GM21576 (cell line): ENCODE results near the gene ZNF480.
"Not testable (repeated sequence)": the region's sequence is repeated elsewhere in the genome, so short reads cannot be mapped to it uniquely, and the experiment has no call there.

Experiments
- ATAC-seq: cut with Tn5 transposase; IDR thresholded peaks from one replicate; pipeline ENCODE4 v1.9.1; 2021; ENCODE audit warnings: mild to moderate bottlenecking, moderate library complexity; ENCODE audit not compliant: unreplicated experiment

The ZNF480 gene

DNA sequence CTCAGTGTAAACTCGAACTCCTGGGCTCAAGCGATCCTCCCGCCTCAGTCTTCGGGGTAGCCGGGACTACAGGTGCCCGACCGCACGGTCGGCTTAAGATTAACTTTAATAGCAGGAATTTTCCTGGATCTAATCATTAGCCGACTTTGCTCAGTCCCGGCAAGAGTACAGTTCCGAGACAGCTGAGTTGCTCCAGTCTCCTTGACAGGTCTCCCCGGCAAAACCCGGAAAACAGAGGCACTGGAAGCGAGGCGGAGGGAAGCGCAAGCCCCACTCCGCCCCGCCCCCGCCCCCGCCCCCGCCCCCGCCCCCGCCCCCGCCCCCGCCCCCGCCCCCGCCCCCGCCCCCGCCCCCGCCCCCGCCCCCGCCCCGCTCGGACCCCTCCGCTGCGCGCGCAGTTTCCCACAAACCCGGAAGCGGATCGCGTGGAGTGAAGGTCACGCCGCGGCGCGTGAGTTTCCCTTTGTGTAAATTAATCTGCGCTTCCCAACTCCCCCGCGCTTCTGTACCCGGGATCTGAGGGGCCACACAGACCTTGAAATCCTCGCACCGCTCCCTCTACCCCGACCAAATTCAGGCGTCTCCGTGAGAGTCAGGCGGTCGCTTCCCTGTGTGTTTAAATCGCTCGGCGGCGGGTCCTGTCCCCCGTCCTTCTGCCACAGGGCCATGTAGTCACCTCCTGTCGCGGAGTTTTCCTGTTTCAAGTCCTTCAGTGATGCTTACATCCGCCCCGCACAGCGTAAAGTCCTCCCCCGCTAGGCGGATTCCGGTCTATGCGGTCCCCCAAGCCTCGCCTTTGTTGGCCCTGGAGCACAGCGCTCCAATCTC, at the start of gene ZNF480:
Gene ZNF480, plus strand, starts transcription at position 397 of the 828 bp plus-strand sequence. CDS start 3,244 bp downstream, outside the sequence.
- peak; percentile 45 for ATAC-seq

DNA sequence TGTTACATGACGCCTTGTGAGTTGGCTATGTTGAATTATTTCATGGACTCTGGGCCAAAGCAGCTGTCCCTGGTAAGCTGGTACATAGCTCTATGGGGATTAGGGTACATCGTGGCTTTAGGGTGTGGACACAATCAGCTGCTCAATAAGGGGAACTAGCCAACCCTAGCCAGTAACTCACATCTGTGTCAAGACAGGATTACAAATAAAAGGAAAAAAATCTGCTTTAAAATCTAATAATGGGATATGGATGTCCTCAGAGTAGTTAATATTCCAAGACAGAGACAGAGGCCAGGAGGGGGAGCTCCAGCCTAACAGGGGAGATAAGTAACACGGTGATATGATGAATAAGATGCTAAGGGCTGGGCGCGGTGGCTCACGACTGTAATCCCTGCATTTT, 48.7 kb upstream of the ZNF480 start:
- no peak for ATAC-seq

DNA sequence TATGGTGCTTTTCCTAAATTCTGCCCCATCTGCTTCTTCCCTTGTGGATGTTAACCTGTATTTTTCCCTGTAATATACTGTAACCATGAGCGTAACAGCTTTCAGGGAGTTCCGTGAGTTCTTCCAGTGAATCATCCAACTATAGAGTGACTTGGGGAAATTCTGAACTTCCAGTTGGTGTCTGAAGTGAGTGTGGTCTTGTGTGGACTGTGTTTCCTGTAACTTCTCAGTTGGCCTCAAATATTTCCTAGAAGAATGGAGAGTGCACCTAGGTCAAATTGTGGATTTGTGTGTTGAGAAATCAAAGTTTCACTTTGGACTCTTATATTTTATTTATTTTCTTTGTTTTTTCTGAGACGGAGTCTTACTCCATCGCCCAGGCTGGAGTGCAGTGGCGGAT, 38.5 kb upstream of the ZNF480 start:
- ATAC-seq: no peak

DNA sequence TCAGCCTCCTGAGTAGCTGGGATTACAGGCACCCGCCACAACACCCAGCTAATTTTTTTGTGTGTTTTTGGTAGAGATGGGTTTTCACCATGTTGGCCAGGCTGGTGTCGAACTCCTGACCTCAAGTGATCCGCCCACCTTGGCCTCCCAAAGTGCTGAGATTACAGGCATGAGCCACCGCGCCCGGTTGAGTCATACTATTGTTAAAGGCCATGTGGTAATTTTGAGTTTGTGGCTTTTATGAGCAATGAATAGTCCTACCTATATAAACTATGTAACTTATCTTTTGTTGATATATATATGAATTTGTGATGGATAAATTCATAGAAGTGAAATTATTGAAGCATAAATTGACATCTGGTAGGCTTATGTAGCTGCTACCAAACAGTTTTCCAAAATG, 31.4 kb upstream of the ZNF480 start:
- ATAC-seq: not testable (repeated sequence)

DNA sequence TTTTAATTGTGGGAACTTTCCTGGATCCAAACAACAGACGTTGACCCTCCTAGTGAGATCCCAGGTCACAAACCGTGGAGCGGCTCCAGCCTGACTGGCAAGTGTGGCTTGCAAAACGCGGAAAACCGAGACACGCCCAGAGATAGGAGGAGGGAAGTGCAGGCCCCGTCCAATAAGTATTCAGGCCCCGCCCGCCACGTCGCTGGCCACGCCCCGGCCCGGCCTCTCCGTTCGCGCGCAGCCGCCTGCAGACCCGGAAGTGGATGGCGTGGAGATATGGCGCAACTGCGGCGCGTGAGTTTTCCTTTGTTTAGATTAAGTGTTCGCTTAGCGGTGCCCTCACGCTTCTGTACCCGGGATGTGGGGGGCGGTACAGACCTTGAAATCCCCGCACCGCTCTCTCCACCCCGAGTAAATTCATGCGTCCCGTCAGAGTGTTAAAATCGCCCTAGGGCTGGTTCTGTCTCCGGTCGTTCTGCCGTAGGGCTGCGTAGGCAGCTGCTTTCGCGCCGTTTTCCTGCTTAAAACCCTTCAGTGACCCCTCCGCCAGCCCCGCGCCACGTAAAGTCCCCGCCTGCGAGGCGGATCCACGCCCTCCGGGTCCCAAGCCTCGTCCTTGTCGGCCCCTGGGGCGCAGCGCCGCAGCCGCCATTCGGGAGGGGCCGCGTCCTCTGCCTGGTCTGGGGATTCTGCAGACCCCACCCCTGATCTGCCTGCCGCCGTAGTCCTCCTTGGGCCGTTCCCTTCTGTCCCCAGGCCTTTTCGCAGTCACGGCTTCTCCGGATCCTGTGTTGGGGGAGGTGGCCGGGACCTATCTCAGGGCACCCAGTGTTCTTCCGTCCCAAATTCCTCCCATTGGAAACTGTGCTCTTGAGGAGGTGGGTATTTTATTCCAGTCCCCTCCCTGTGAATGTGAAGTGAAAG, 27.4 kb upstream of the ZNF480 start, which contains the start of gene ZNF766:
Gene ZNF766, plus strand, starts transcription at position 250 of the 924 bp plus-strand sequence. Its CDS starts 27 bp downstream, at position 277.
- ATAC-seq: peak; percentile 94

DNA sequence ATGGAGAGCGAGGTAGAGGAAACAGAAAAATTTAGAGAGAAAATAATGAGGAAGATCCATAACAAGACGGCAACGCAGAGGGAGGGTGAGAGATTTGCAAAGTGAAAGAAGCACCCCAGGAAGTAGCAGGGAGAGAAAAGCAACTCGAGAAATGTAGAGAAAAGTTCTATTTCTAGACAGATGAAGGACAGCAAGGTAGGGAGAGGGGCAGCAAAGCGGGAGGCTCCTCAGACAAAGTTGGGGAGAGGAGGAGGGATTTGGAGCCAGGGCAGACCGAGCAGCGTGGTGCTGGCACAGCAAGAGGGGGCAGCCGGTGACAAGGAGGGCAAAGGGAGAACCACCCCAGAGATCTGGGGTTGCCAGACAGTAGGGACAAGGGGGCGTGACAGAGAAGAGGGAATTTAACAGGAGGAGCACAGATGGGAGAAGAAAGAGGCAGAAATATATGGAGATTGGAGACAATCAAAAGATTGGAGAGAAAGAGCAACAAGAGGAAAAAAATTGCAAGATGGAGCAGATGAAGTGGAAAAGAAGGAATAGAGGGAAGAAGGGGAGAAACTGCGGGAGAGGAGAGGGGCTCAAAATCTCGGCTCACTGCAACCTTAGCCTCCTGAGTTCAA, 26.6 kb upstream of the ZNF480 start:
- ATAC-seq: peak; percentile 7

DNA sequence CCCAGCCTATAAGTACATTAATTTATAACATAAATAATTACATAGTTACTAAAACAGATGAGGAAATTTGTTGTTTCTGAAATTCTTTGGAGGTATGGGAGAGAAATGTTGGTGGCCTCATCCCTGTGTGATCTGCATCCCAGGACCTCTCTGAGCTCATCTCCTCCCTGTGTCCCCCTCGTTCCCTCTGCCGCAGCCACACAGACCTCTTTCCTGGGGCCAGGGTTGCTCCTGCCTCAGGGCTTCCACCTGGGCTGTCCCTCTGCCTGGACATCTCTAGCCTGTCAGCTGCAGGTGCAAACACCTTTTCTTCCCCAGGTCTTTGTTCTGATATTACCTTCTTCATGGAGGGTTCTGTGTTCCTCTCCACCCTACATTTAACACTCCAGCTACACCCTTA, 23.7 kb upstream of the ZNF480 start:
- ATAC-seq: no peak

DNA sequence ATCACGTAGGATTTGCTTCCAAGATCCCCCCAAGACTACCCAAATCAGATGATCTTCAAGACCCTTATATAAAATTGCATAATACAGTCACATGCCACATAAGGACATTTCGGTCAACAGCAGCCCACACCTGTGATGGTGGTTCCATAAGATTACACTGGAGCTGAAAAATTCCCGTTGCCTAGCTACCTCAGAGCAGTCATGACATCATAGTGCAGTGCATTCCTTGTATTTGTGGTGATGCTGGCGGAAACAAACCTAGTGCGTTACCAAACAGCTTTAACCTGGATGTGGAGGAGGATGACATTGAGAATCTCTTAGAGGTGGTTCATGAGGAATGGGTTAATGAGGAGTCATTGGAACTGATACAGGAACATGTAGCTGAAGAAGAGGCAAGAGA, 22.8 kb upstream of the ZNF480 start:
- ATAC-seq: no peak

DNA sequence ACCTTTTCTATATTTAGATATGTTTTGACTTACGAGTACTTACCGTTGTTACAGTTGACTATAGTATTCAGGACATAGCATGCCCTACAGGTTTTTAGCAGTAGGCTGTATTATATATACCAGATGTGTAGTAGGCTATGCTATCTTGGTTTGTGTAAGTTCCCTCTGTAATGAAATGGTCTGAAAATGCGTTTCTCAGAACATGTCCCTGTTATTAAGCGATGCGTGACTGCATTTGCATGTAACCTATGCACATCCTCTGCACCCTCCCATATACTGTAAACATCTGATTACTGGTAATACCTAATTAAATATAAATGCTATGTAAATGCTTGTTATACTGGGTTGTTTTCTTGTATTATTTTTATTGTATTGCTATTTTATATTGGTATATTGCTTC, 21.0 kb upstream of the ZNF480 start:
- no peak for ATAC-seq

DNA sequence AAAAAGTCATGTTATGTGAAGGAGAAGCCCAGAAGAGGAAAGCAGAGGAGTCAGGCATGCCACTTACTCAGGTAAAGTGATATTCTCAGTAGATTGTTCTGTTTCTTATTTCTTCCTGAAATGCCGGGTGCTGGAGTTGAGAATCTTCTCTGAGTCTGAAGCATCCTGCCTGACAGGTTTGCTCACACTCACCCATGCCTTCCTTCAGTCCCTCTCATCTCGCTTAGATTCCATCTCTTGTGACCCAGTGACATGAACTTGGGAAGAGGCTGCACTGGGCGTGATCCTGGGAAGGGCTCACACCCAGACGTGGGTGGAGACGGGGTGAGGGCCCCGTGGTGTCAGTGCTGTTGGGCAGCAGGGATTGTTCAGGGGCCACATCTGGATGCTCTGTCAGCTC, 19.5 kb upstream of the ZNF480 start:
- ATAC-seq: no peak

DNA sequence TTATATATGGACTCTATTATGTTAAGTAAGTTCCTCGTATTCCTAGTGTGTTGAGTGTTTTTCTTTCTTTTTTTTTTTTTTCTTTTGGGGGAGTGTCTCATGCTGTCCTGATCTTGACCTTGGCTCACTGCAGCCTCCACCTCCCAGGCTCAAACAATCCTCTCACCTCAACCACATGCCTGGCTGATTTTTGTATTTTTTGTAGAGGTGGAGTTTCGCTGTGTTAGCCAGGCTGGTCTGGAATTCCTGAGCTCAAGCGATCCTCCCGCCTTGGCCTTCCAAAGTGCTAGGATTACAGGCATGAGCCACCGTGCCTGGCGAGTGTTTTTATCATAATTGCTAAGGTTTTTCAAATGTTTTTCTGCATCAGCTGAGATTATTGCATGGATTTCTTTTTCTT, 10.7 kb upstream of the ZNF480 start:
- no peak for ATAC-seq

DNA sequence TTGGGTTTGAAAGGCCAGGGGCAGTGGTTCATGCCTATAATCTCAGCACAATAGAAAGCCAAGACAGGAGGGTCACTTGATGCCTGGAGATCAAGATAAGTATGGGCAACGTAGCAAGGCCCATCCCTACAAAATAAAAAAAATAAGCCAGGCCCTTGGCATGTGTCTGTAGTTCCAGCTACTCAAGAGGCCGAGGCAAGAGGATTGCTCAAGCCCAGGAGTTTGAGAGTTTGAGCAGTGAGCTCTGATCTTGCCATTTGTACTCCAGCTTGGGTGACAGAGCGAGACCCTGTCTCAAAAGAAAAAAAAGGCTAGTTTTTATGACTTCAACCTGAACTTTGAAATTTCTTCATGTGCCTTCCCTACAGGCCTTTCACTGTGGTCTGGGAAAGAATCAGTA, 5.2 kb upstream of the ZNF480 start:
- ATAC-seq: no peak

DNA sequence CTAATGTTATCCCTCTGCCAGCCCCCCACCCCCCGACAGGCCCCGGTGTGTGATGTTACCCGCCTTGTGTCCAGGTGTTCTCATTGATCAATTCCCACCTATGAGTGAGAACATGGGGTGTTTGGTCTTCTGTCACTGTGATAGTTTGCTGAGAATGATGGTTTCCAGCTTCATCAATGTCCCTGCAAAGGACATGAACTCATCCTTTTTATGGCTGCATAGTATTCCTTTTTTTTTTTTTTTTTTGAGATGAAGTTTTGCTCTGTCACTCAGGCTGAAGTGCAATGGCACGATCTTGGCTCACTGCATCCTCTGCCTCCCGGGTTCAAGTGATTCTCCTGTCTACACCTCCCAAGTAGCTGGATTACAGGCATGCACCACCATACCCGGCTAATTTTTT, 4.0 kb upstream of the ZNF480 start:
- ATAC-seq: not testable (repeated sequence)

DNA sequence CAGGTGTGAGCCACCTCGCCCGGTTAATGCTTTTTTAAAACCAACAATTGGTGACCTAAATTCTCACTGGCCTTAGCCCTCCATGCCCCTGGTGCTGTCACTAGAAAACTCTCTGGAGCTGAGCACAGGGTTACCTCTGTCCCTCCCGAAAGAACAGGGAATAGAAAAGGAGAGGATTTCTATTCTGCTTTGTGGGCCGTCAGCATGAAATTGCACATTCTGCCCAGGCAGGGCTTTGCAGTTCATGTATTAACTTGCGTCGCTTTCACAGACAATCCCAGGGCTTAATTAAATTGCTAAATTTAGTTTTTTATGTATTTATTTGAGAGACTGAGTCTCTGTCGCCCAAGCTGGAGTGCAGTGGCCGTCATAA, 583 bp upstream of the ZNF480 start:
- no peak for ATAC-seq

DNA sequence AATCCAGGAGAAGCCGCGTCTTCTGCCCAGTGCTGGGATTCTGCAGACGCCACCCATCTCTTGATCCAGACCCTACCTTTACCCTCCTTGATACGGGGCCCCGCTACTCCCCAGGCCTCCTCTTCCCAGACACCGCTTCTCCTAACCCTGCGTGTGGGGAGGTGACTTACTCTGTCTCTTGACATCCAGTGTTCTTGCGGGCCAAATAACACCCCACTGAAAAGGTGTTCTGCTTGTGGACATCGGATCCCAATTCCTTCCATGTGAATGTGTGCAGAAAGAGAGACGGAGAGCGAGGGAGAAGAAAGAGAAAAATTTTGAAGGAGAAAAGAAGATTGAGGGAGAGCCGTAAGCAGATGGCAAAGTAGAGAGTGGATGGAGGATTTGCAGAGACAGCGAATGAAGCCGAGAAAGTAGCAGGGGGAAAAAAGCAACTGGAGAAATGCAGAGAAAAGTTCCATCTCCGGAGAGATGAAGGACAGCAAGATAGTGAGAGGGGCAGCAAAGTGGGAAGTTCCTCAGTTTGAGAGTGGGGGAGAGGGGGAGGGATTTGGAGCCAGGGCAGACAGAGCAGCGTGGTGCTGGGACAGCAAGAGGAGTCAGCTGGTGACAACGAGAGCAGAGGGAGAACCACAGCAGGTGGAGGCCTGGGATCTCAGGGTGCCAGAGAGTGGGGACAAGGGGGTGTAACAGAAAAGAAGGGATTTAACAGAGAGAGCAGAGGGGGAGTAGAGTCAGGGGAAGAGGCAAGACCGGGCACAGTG, 814 bp downstream of the ZNF480 start:
- no peak for ATAC-seq

DNA sequence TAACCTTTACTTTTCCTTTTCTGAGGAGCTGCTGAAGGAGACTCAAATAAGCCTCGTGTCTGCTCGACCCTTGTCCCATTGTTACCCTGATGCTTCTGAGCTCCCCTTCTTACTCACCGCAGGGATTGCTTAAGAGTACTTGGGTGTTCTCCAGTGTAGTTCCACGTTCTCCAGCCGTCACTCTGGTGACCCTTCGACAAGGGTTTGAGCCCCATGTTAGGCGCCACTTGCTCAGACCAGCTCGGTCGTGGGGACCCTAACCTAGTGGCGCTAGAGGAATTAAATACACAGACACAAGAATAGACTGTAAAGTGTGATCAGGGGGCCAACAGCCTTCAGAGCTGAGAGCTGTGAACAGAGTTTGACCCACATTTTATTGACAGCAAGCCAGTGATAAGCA, 10.3 kb downstream of the ZNF480 start:
- ATAC-seq: no peak

DNA sequence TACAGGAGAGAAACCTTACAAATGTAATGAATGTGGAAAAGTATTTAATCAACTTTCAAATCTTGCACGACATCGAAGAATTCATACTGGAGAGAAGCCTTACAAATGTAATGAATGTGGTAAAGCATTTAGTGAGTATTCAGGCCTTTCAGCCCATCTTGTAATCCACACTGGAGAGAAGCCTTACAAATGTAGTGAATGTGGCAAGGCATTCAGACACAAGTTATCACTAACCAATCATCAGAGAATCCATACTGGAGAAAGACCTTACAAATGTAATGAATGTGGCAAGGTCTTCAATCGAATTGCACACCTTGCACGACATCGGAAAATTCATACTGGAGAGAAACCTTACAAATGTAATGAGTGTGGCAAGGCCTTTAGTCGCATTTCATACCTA, 25.5 kb downstream of the ZNF480 start:
- ATAC-seq: no peak

DNA sequence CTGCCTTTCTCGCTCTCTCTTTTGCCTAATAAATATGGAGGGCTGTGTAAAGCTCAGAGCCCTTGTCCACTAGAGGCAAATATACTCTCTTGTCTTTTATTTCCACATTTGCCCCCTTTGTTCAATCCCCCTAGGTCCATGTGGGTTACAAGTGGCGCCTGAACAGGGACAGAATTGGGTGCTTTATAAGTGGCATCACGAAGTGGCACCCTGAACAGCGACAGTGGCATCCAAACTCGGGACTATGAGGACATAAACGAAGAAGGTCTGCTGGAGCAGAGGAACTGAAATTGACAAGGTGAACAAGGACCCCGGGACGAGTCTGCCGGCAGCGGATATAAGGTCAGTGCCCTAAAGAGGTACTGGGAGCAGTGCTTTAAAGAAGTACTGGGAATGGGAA, 34.8 kb downstream of the ZNF480 start:
- no peak for ATAC-seq

DNA sequence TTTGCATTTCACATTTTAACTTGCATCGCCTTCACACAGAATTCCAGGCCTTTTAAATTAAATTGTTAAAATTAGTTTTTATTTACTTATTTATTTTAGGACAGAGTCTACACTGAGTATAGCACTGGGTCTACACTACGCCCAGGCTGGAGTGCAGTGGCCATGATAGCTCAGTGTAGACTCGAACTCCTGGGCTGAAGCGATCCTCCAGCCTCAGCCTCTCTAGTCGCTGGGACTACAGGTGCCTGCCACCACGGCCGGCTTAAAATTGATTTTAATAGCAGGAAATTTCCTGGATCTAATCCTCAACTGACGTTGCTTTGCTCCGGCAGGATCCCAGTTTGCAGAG, 38.8 kb downstream of the ZNF480 start:
- ATAC-seq: no peak

DNA sequence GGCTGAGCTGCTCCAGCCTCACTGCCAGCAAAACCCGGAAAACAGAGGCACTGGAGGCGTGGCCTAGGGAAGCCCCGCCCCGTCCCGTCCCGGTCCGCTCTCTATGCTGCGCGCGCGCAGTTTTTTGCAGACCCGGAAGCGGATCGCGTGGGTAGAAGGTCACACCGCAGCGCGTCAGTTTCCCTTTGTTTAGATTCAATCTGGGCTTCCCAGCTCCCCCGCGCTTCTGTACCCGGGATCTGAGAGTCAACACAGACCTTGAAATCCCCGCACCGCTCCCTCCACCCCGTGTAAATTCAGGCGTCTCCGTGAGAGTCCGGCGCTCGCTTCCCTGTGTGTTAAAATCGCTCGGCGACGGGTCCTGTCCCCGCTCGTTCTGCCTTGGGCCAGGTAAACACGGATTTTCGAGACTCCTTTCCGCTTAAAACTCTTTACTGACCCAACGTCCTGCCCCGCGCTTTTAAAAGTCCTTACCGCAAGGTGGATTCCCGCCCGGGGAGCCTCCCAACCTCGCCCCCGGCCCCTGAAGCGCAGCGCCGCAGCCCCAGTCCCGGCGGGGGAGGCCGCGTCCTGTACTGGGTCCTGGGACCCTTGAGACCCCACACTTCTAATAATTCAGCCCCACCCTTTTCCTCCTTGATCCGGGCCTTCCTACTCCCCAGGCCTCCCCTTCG, 39.3 kb downstream of the ZNF480 start, which contains the start of gene ZNF610:
Gene ZNF610, plus strand, starts transcription at position 127 of the 674 bp plus-strand sequence. CDS start 12,930 bp downstream, outside the sequence.
- ATAC-seq: no peak
